Cortex of kidney (tissue), 1 donor: ENCODE results near the gene GSG1L.

Experiments used
- DNase-seq: peaks from one replicate; lab custom pipeline; 2025; lab: John Stamatoyannopoulos, UW

GSG1L gene

GRCh38 chr16:27789595-27790241, 273.8 kb downstream of the GSG1L start:
- no peak for DNase-seq

GRCh38 chr16:27789150-27789549, 274.4 kb downstream of the GSG1L start:
- no peak for DNase-seq

GRCh38 chr16:27787665-27788064, 275.8 kb downstream of the GSG1L start:
- no peak for DNase-seq

- no peak for DNase-seq
These were observed 276.4 kb downstream of the GSG1L start for GRCh38 chr16:27786923-27787625.

- DNase-seq, result no peak
These were observed 277.1 kb downstream of the GSG1L start for GRCh38 chr16:27786221-27786922.

- DNase-seq, result no peak
These were observed 278.2 kb downstream of the GSG1L start for GRCh38 chr16:27785307-27785678.

GRCh38 chr16:27784351-27785306, 278.9 kb downstream of the GSG1L start:
- no peak for DNase-seq

- no peak for DNase-seq
These were observed 281.3 kb downstream of the GSG1L start for GRCh38 chr16:27781981-27782880.

GRCh38 chr16:27781195-27781524, 282.4 kb downstream of the GSG1L start:
- DNase-seq, result no peak

- no peak for DNase-seq
These were observed 282.9 kb downstream of the GSG1L start for GRCh38 chr16:27780468-27781194.

GRCh38 chr16:27779641-27780164, 283.8 kb downstream of the GSG1L start:
- DNase-seq, result no peak

- DNase-seq, result no peak
These were observed 284.5 kb downstream of the GSG1L start for GRCh38 chr16:27778926-27779570.

GRCh38 chr16:27778171-27778925, 285.2 kb downstream of the GSG1L start:
- no peak for DNase-seq

- no peak for DNase-seq
These were observed 286.0 kb downstream of the GSG1L start for GRCh38 chr16:27777527-27777926.

GRCh38 chr16:27776556-27777225, 286.8 kb downstream of the GSG1L start:
- DNase-seq, result no peak

- DNase-seq, result no peak
These were observed 288.3 kb downstream of the GSG1L start for GRCh38 chr16:27775254-27775653.

- no peak for DNase-seq
These were observed 288.7 kb downstream of the GSG1L start for GRCh38 chr16:27774779-27775178.

GRCh38 chr16:27773344-27773743, 290.2 kb downstream of the GSG1L start:
- DNase-seq, result no peak
